ENCODE measurements around the gene AGFG2. TPM values are rescaled to one million over a fixed set of nuclear protein-coding genes. Genes with fewer than 3 reads are reported as not detected.

AGFG2 gene
- total and polyA plus RNA-seq, 2 of the 13 experiments (the other 11 are each of a cell fraction or from before 2014, with no cell fraction given) = 125 to 132 TPM

DNA sequence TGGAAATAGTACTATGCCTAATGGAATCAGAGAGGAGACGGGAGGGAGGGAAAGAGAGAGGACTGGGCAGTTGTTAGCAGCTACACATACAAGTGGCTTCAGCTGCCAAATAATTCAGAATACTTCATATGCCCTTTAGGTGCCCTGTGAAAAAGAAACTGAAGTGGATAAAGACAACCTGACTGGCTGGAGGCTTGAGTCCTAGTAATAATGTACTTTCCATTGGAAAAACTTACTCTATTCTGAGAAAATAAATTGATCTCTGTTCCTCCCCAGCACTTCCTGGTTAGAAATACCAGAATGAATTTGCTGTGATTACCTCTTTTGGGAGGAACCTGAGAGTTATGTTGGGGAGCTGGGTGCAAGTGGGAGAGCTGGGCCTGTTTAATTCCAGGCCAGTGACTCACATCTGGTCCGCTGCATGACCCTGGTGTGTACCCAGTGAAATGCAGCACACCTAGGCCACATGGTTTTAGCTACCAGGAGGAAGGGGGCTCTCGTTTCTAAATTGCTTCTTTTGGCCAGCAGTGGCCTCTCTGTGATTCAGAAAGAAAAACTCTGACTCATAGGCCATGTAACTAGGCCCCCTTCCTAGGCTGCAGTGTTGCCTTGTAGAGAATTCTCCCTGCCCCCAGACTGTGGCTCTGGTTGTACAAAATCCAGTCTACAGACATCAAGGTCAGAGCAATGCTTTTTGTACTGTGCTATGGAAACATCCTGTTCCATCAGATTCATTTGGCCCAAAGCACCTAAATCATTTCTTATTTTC is 6.5 kb downstream of the AGFG2 start (continued):
- TF ChIP-seq SALL2 (CRISPR knock-in tag; IDR thresholded peaks at IDR 0.05) (no peak), ZFP41 (CRISPR knock-in tag; IDR thresholded peaks at IDR 0.05; ENCODE audit: borderline replicate concordance) (no peak), SETDB1 (CRISPR knock-in tag; IDR thresholded peaks at IDR 0.05; ENCODE audit: borderline replicate concordance) (no peak), ZNF460 (CRISPR knock-in tag; IDR thresholded peaks at IDR 0.05; ENCODE audit: borderline replicate concordance) (no peak), RELA (CRISPR knock-in tag; IDR thresholded peaks at IDR 0.05) (no peak), ZNF878 (CRISPR knock-in tag; IDR thresholded peaks at IDR 0.05) (peak; percentile 84; the same call in 1 of the 2 replicates), U2AF2 (IDR thresholded peaks at IDR 0.05; ENCODE audit: low read depth, low read length) (no peak), TGIF2 (CRISPR knock-in tag; IDR thresholded peaks at IDR 0.05) (peak; percentile 9; the same call in 1 of the 2 replicates), ZNF264 (CRISPR knock-in tag; IDR thresholded peaks at IDR 0.05) (no peak; the same call in 1 of the 2 replicates), ZNF607 (CRISPR knock-in tag; IDR thresholded peaks at IDR 0.05; ENCODE audit: borderline replicate concordance) (no peak), ARNTL (CRISPR knock-in tag; IDR thresholded peaks at IDR 0.05) (peak; percentile 14; the same call in 1 of the 2 replicates), NFE2L2 (IDR thresholded peaks at IDR 0.05; ENCODE audit: low read length) (no peak), KDM3A (CRISPR knock-in tag; IDR thresholded peaks at IDR 0.05; ENCODE audit: low read depth) (no peak), ZNF317 (CRISPR knock-in tag; IDR thresholded peaks at IDR 0.05) (no peak; the same call in 1 of the 2 replicates), ESRRA (CRISPR knock-in tag; IDR thresholded peaks at IDR 0.05; ENCODE audit: low read depth) (0 out of 2 replicates have a peak, but pooled peaks have one; percentile 23), ZNF24 (IDR thresholded peaks at IDR 0.05) (no peak), AGO1 (IDR thresholded peaks at IDR 0.05; ENCODE audit: low read depth, low read length, poor library complexity, severe bottlenecking) (no peak), TBX3 (IDR thresholded peaks at IDR 0.05; ENCODE audit: borderline replicate concordance) (no peak), ZNF251 (CRISPR knock-in tag; IDR thresholded peaks at IDR 0.05) (no peak)
- TF ChIP-seq, protein P1, sequence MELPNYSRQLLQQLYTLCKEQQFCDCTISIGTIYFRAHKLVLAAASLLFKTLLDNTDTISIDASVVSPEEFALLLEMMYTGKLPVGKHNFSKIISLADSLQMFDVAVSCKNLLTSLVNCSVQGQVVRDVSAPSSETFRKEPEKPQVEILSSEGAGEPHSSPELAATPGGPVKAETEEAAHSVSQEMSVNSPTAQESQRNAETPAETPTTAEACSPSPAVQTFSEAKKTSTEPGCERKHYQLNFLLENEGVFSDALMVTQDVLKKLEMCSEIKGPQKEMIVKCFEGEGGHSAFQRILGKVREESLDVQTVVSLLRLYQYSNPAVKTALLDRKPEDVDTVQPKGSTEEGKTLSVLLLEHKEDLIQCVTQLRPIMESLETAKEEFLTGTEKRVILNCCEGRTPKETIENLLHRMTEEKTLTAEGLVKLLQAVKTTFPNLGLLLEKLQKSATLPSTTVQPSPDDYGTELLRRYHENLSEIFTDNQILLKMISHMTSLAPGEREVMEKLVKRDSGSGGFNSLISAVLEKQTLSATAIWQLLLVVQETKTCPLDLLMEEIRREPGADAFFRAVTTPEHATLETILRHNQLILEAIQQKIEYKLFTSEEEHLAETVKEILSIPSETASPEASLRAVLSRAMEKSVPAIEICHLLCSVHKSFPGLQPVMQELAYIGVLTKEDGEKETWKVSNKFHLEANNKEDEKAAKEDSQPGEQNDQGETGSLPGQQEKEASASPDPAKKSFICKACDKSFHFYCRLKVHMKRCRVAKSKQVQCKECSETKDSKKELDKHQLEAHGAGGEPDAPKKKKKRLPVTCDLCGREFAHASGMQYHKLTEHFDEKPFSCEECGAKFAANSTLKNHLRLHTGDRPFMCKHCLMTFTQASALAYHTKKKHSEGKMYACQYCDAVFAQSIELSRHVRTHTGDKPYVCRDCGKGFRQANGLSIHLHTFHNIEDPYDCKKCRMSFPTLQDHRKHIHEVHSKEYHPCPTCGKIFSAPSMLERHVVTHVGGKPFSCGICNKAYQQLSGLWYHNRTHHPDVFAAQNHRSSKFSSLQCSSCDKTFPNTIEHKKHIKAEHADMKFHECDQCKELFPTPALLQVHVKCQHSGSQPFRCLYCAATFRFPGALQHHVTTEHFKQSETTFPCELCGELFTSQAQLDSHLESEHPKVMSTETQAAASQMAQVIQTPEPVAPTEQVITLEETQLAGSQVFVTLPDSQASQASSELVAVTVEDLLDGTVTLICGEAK (IDR thresholded peaks at IDR 0.05) = no peak
- TF ChIP-seq, protein P1 (CRISPR knock-in tag; IDR thresholded peaks at IDR 0.05) = no peak
- TF ChIP-seq, protein P2, sequence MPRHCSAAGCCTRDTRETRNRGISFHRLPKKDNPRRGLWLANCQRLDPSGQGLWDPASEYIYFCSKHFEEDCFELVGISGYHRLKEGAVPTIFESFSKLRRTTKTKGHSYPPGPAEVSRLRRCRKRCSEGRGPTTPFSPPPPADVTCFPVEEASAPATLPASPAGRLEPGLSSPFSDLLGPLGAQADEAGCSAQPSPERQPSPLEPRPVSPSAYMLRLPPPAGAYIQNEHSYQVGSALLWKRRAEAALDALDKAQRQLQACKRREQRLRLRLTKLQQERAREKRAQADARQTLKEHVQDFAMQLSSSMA (CRISPR knock-in tag; IDR thresholded peaks at IDR 0.05) = 0 out of 2 replicates have a peak, but pooled peaks have one; percentile 28
